ENCODE data around the gene DOCK3. TPM values are rescaled to one million over a fixed set of nuclear protein-coding genes. Genes with fewer than 3 reads are reported as not detected.
"Not testable (repeated sequence)": the region's sequence is repeated elsewhere in the genome, so short reads cannot be mapped to it uniquely, and the experiment has no call there.

Gene DOCK3
- total RNA-seq, 1 donor from 2014 or later: 21.0 TPM

GRCh38 chr3:51190827-51191226, 516.1 kb downstream of the DOCK3 start:
- no peak for TF ChIP-seq CTCF (IDR thresholded peaks at IDR 0.05; ENCODE audit: unreplicated experiment)
- peak overlapping the region; percentile 5 for H3K27ac Mint-ChIP-seq
- no peak overlapping the region for H3K4me3 Mint-ChIP-seq
- DNase-seq (ENCODE audit: low spot score in 2 of 2, unreplicated experiment in 2 of 2): no peak
- peaks cover 11% of the 10 kb centered on the region for H3K4me1 Mint-ChIP-seq
- H3K36me3 Mint-ChIP-seq: peaks cover 13% of the 10 kb centered on the region
- H3K27me3 Mint-ChIP-seq (ENCODE audit: low read depth): no peaks in the 10 kb centered on the region
- peaks cover 6% of the 10 kb centered on the region for H3K9me3 Mint-ChIP-seq

- Mint-ChIP-seq H3K4me3 (no peak overlapping the region), H3K27ac (no peak overlapping the region), H3K9me3 (peaks cover 7% of the 10 kb centered on the region), H3K4me1 (peaks cover 11% of the 10 kb centered on the region), H3K36me3 (peaks cover 15% of the 10 kb centered on the region), H3K27me3 (ENCODE audit: low read depth) (no peaks in the 10 kb centered on the region)
- TF ChIP-seq CTCF (IDR thresholded peaks at IDR 0.05; ENCODE audit: unreplicated experiment): no peak
- no peak for DNase-seq (ENCODE audit: low spot score in 2 of 2, unreplicated experiment in 2 of 2)
These were observed 517.0 kb downstream of the DOCK3 start for GRCh38 chr3:51191768-51192167.

- no peak overlapping the region for H3K4me3 Mint-ChIP-seq
- no peak for DNase-seq (ENCODE audit: low spot score in 2 of 2, unreplicated experiment in 2 of 2)
- peaks cover 16% of the 10 kb centered on the region for H3K9me3 Mint-ChIP-seq
- H3K4me1 Mint-ChIP-seq: no peaks in the 10 kb centered on the region
- H3K27me3 Mint-ChIP-seq (ENCODE audit: low read depth): no peaks in the 10 kb centered on the region
- no peak overlapping the region for H3K27ac Mint-ChIP-seq
- TF ChIP-seq CTCF (IDR thresholded peaks at IDR 0.05; ENCODE audit: unreplicated experiment): no peak
- peaks cover 20% of the 10 kb centered on the region for H3K36me3 Mint-ChIP-seq
These were observed 523.8 kb downstream of the DOCK3 start for GRCh38 chr3:51198477-51198876.

- not testable (repeated sequence) for H3K4me1 Mint-ChIP-seq; H3K27me3 Mint-ChIP-seq (ENCODE audit: low read depth); DNase-seq (ENCODE audit: low spot score in 2 of 2, unreplicated experiment in 2 of 2); H3K4me3 Mint-ChIP-seq; H3K27ac Mint-ChIP-seq
- peaks cover 20% of the 10 kb centered on the region for H3K36me3 Mint-ChIP-seq
- H3K9me3 Mint-ChIP-seq: peaks cover 16% of the 10 kb centered on the region
These were observed 524.6 kb downstream of the DOCK3 start for GRCh38 chr3:51199296-51199695.

- no peak overlapping the region for H3K4me3 Mint-ChIP-seq
- no peaks in the 10 kb centered on the region for H3K4me1 Mint-ChIP-seq
- DNase-seq (ENCODE audit: low spot score in 2 of 2, unreplicated experiment in 2 of 2): no peak
- TF ChIP-seq CTCF (IDR thresholded peaks at IDR 0.05; ENCODE audit: unreplicated experiment): no peak
- H3K36me3 Mint-ChIP-seq: peaks cover 18% of the 10 kb centered on the region
- no peaks in the 10 kb centered on the region for H3K9me3 Mint-ChIP-seq
- no peak overlapping the region for H3K27ac Mint-ChIP-seq
- no peaks in the 10 kb centered on the region for H3K27me3 Mint-ChIP-seq (ENCODE audit: low read depth)
These were observed 541.6 kb downstream of the DOCK3 start for GRCh38 chr3:51216291-51216690.

GRCh38 chr3:51221959-51222358, 547.2 kb downstream of the DOCK3 start:
- Mint-ChIP-seq H3K27ac (no peak overlapping the region), H3K4me1 (no peaks in the 10 kb centered on the region), H3K9me3 (no peaks in the 10 kb centered on the region), H3K36me3 (peaks cover 9% of the 10 kb centered on the region), H3K4me3 (no peak overlapping the region), H3K27me3 (ENCODE audit: low read depth) (no peaks in the 10 kb centered on the region)
- no peak for TF ChIP-seq CTCF (IDR thresholded peaks at IDR 0.05; ENCODE audit: unreplicated experiment)
- DNase-seq (ENCODE audit: low spot score in 2 of 2, unreplicated experiment in 2 of 2): no peak

All from mesothelial cell of epicardium (in vitro differentiated cells).